Raji (cell line): ENCODE results near the gene WNT9B.

Experiments
- POLR2A ChIP-seq: IDR thresholded peaks from 2 replicates; pipeline ENCODE4 v1.6.1; 2011; ENCODE audit warnings: low read depth, low read length, control low read depth; ENCODE audit not compliant: insufficient read depth

The WNT9B gene

GRCh38 chr17:46851029-46851741 lies at the start of gene WNT9B:
WNT9B (plus strand) TSS chr17:46851583; CDS start chr17:46851639, 56 bp downstream.
- no peak for TF ChIP-seq POLR2A

GRCh38 chr17:46802800-46803199 lies 48.6 kb upstream of the WNT9B start:
- no peak for TF ChIP-seq POLR2A

- TF ChIP-seq POLR2A, result no peak
These were observed 47.8 kb upstream of the WNT9B start for GRCh38 chr17:46803544-46803943.

- TF ChIP-seq POLR2A, result no peak
These were observed 45.6 kb upstream of the WNT9B start for GRCh38 chr17:46805771-46806170.

- no peak for TF ChIP-seq POLR2A
These were observed 42.2 kb upstream of the WNT9B start for GRCh38 chr17:46809110-46809571.

- no peak for TF ChIP-seq POLR2A
These were observed 40.5 kb upstream of the WNT9B start for GRCh38 chr17:46810837-46811236.

GRCh38 chr17:46811978-46812583 lies 39.3 kb upstream of the WNT9B start:
- no peak for TF ChIP-seq POLR2A

- TF ChIP-seq POLR2A, result no peak
These were observed 38.6 kb upstream of the WNT9B start for GRCh38 chr17:46812624-46813318.

- TF ChIP-seq POLR2A, result no peak
These were observed 37.5 kb upstream of the WNT9B start for GRCh38 chr17:46813920-46814319.

- TF ChIP-seq POLR2A, result no peak
These were observed 36.9 kb upstream of the WNT9B start for GRCh38 chr17:46814446-46814845.

GRCh38 chr17:46815474-46816353 lies 35.7 kb upstream of the WNT9B start:
- no peak for TF ChIP-seq POLR2A

- TF ChIP-seq POLR2A, result no peak
These were observed 34.1 kb upstream of the WNT9B start for GRCh38 chr17:46817151-46817900.

- no peak for TF ChIP-seq POLR2A
These were observed 33.5 kb upstream of the WNT9B start for GRCh38 chr17:46817901-46818209.

- no peak for TF ChIP-seq POLR2A
These were observed 33.0 kb upstream of the WNT9B start, which contains the start of gene WNT3 for GRCh38 chr17:46818316-46818928. WNT3 (minus strand) TSS chr17:46818692; CDS start chr17:46818597, 95 bp downstream.
